GM18502 (cell line): ENCODE results near the gene RAD51B.
"Not testable (repeated sequence)": the region's sequence is repeated elsewhere in the genome, so short reads cannot be mapped to it uniquely, and the experiment has no call there.

Experiments used
- ATAC-seq: cut with Tn5 transposase; IDR thresholded peaks from one replicate; pipeline ENCODE4 v1.9.1; 2021; ENCODE audit warnings: mild to moderate bottlenecking; ENCODE audit not compliant: unreplicated experiment, poor library complexity

RAD51B gene

GRCh38 chr14:68048815-68049214 is 229.2 kb downstream of the RAD51B start:
- not testable (repeated sequence) for ATAC-seq

GRCh38 chr14:68050177-68050576 is 230.6 kb downstream of the RAD51B start:
- ATAC-seq, result no peak

- no peak for ATAC-seq
Measured at GRCh38 chr14:68051146-68051545, 231.6 kb downstream of the RAD51B start.

- ATAC-seq, result no peak
Measured at GRCh38 chr14:68060198-68060597, 240.6 kb downstream of the RAD51B start.

- no peak for ATAC-seq
Measured at GRCh38 chr14:68062651-68063050, 243.1 kb downstream of the RAD51B start.

GRCh38 chr14:68065322-68065721 is 245.7 kb downstream of the RAD51B start:
- ATAC-seq, result no peak

- ATAC-seq, result no peak
Measured at GRCh38 chr14:68074765-68075381, 255.3 kb downstream of the RAD51B start.

- no peak for ATAC-seq
Measured at GRCh38 chr14:68075382-68076029, 255.9 kb downstream of the RAD51B start.

- no peak for ATAC-seq
Measured at GRCh38 chr14:68076451-68076850, 256.9 kb downstream of the RAD51B start.

- no peak for ATAC-seq
Measured at GRCh38 chr14:68079941-68080697, 260.5 kb downstream of the RAD51B start.

- no peak for ATAC-seq
Measured at GRCh38 chr14:68081489-68081888, 261.9 kb downstream of the RAD51B start.

- ATAC-seq, result no peak
Measured at GRCh38 chr14:68082698-68083291, 263.2 kb downstream of the RAD51B start.

GRCh38 chr14:68084256-68084655 is 264.7 kb downstream of the RAD51B start:
- ATAC-seq, result no peak

- ATAC-seq, result no peak
Measured at GRCh38 chr14:68085742-68086141, 266.2 kb downstream of the RAD51B start.

- no peak for ATAC-seq
Measured at GRCh38 chr14:68088451-68088854, 268.9 kb downstream of the RAD51B start.

- no peak for ATAC-seq
Measured at GRCh38 chr14:68089146-68089731, 269.7 kb downstream of the RAD51B start.

GRCh38 chr14:68094158-68094557 is 274.6 kb downstream of the RAD51B start:
- no peak for ATAC-seq

- ATAC-seq, result no peak
Measured at GRCh38 chr14:68094752-68095151, 275.2 kb downstream of the RAD51B start.

GRCh38 chr14:68097727-68098126 is 278.1 kb downstream of the RAD51B start:
- no peak for ATAC-seq

GRCh38 chr14:68098834-68099233 is 279.3 kb downstream of the RAD51B start:
- no peak for ATAC-seq
